Kidney (tissue), 14 donors: ENCODE data around the gene PGLYRP1. TPM values are rescaled to one million over a fixed set of nuclear protein-coding genes. Genes with fewer than 3 reads are reported as not detected.

ENCODE experiments used
- DNase-seq, 5 donors: peaks; one replicate each; pipeline ENCODE4 v3.0.0-alpha.2; 2013 to 2020
- FAIRE-seq: peaks from 2 replicates; lab custom pipeline; 2012; peaks lifted over from hg19 to GRCh38; lab: Jason Lieb, UNC
- H3K27ac ChIP-seq, 2 donors: one replicate each; pipeline ENCODE4 v1.7.0; 2013; ENCODE audit warnings: low read depth in 2 of 2, low read length in 2 of 2, inconsistent platforms in 1 of 2
- H3K27me3 ChIP-seq: one replicate; pipeline ENCODE4 v1.7.1; 2013; ENCODE audit warnings: low read length, inconsistent platforms; ENCODE audit not compliant: control insufficient read depth, insufficient read depth
- H3K36me3 ChIP-seq, 3 donors: one replicate each; pipeline versions ENCODE4 v1.7.0 to v1.7.1; 2013; ENCODE audit warnings: low read length in 3 of 3, control low read depth in 1 of 3, inconsistent platforms in 1 of 3; ENCODE audit not compliant: insufficient read depth in 3 of 3, control insufficient read depth in 2 of 3
- H3K4me1 ChIP-seq, 3 donors: one replicate each; pipeline versions ENCODE4 v1.7.0 to v1.7.1; 2013; ENCODE audit warnings: low read length in 3 of 3, inconsistent platforms in 1 of 3, low read depth in 1 of 3; ENCODE audit not compliant: control insufficient read depth in 2 of 3, insufficient read depth in 2 of 3
- H3K4me3 ChIP-seq, 3 donors: one replicate each; pipeline versions ENCODE4 v1.7.0 to v1.8.1; 2013; ENCODE audit warnings: low read length in 3 of 3, control low read depth in 1 of 3, inconsistent platforms in 1 of 3
- H3K9ac ChIP-seq, 3 donors: one replicate each; pipeline versions ENCODE4 v1.7.0 to v1.7.1; 2013; ENCODE audit warnings: low read length in 3 of 3, control low read depth in 1 of 3, inconsistent platforms in 1 of 3
- H3K9me3 ChIP-seq, 3 donors: one replicate each; pipeline versions ENCODE4 v1.7.0 to v1.7.1; 2013; ENCODE audit warnings: low read length in 3 of 3, control low read depth in 1 of 3, inconsistent platforms in 1 of 3; ENCODE audit not compliant: control insufficient read depth in 2 of 3, insufficient read depth in 1 of 3
- CTCF ChIP-seq: IDR thresholded peaks from 3 replicates; pipeline ENCODE4 v1.5.1; 2012; ENCODE audit warnings: mild to moderate bottlenecking, moderate library complexity, borderline replicate concordance; ENCODE audit not compliant: insufficient read depth; ENCODE audit errors: extremely low read depth
- intact Hi-C: fragments of 100-400 bp; cut with DNase I; formaldehyde crosslinking; loops from one replicate; pipeline ENCODE4 v1.11.1; 2022
- polyA plus RNA-seq: library from polyadenylated mRNA; stranded (reverse); fragments of 350-450 nt; fragmentation: Illumina TruSeq; extraction: RNeasy Lipid Tissue Mini Kit (QIAGEN cat#74804); gene quantifications from one replicate; pipeline ENCODE4 v1.2.3, GENCODE V29; 2014; ENCODE audit warnings: low read depth, low replicate concordance; ENCODE audit not compliant: insufficient read depth
- total RNA-seq: library from RNA; stranded (reverse); fragmentation: NEBNext Ultra II Directional; extraction: Animal tissue kit (Norgen Biotek cat#: 25700); gene quantifications from one replicate; pipeline ENCODE4 v1.2.1, GENCODE V29; 2021
- donor health status: control.
- donor health status: control.
- donor health status: control.
- donor health status: control.
- donor health status: control.
- donor health status: DM: yes; HTN: yes; CAD: no.
- donor health status: Normal renal cell carcinoma (clear cell type).

The PGLYRP1 gene
- total and polyA plus RNA-seq, 2 donors from 2014 or later = not detected

GRCh38 chr19:46060012-46060411 is 37.2 kb upstream of the PGLYRP1 start:
- Histone ChIP-seq H3K9ac (no peak overlapping the region), H3K4me3 (no peak overlapping the region), H3K27ac (no peak overlapping the region), H3K27me3 (no peaks in the 10 kb centered on the region), H3K36me3 (no peaks in the 10 kb centered on the region), H3K4me1 (no peaks in the 10 kb centered on the region), H3K9me3 (peaks cover 0 to 15% (median 0%) of the 10 kb centered on the region in 3 donors)
- TF ChIP-seq CTCF = no peak
- DNase-seq (no peak), FAIRE-seq (no peak)
- intact Hi-C loops = no loop called here

GRCh38 chr19:46058778-46059177 is 35.9 kb upstream of the PGLYRP1 start:
- Histone ChIP-seq H3K9ac (no peak overlapping the region), H3K27ac (no peak overlapping the region), H3K4me3 (no peak overlapping the region), H3K9me3 (peaks cover 0 to 15% (median 0%) of the 10 kb centered on the region in 3 donors), H3K4me1 (no peaks in the 10 kb centered on the region), H3K36me3 (no peaks in the 10 kb centered on the region), H3K27me3 (no peaks in the 10 kb centered on the region)
- TF ChIP-seq CTCF = no peak
- DNase-seq = no peak
- intact Hi-C loops = no loop called here
- FAIRE-seq = no peak

- FAIRE-seq = no peak
These were observed 33.7 kb upstream of the PGLYRP1 start for GRCh38 chr19:46056536-46056935.

More at GRCh38 chr19:46056536-46056935, 33.7 kb upstream of the PGLYRP1 start:
- Histone ChIP-seq H3K9ac (no peak overlapping the region), H3K27ac (no peak overlapping the region), H3K36me3 (no peaks in the 10 kb centered on the region), H3K27me3 (no peaks in the 10 kb centered on the region), H3K4me1 (no peaks in the 10 kb centered on the region), H3K9me3 (peaks cover 0 to 15% (median 0%) of the 10 kb centered on the region in 3 donors), H3K4me3 (no peak overlapping the region)
- intact Hi-C loops = no loop called here
- no peak for DNase-seq
- no peak for TF ChIP-seq CTCF
